ENCODE measurements around the gene IFI27L1.

IFI27L1 gene, protein sequence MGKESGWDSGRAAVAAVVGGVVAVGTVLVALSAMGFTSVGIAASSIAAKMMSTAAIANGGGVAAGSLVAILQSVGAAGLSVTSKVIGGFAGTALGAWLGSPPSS

DNA sequence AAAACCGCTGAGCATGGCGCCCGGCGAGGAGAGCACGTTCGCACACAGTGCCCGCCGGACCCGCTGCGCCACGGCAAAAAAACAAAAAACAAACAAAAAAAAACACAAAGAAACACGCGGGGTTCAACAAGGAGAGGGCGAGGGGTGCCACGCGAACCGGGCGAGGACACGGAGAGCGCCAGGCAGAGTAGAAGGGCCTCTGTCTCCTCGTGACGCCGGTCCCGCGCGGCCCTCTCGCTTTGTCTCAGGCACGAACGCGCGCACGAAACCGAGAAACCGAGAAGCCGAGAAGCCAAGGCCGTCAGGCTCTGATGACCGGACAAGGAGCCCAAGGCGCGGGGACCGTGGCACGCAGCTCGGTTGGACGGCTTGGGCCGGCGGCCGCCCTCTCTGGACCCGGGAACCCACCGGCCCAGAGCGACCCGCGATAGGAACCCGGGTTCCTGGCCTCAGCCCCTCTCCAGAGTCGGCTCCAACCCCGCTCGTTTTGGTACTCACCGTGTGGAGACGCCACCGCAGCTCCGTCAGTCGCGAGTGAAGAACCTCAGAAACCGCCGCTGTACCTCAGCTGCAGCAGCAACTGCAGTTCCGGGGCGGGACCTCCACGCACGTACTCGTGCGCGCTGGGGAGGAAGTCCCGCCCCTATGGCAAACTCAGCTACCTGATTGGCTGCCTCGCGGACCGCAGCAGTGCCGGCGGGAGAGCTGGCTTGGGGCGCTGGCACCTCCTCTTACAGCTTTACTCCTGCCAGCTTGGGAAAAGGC lies at the start of gene IFI27L1, which contains the start of gene DDX24:
Gene IFI27L1 (plus strand): TSS at position 690 of the 765 bp plus-strand sequence. CDS start 15,628 bp downstream, outside the sequence.
Gene DDX24 (minus strand): TSS at position 582 of the 765 bp plus-strand sequence. CDS start 1,460 bp downstream, outside the sequence.
- DNase-seq = peak; percentile 87

DNA sequence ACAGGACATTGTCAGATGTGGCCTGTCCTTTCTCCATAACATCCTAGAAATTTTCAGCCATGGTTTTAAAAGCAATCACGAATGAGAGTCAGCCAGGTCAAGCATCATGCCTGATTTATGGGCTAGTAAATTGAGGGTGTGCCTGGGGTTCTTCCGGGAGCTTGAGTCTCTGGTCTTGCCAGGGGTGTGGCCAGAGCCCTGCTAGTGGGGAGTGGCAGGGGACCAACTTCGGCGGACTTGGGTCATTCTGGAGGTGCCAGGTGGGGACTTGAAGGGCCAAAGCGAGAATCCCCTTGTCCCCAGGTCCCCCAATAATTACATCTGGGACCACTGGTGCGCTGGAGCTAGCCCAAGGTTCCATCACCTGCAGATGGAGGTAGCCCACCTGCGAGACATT lies 49.2 kb upstream of the IFI27L1 start:
- no peak for DNase-seq

DNA sequence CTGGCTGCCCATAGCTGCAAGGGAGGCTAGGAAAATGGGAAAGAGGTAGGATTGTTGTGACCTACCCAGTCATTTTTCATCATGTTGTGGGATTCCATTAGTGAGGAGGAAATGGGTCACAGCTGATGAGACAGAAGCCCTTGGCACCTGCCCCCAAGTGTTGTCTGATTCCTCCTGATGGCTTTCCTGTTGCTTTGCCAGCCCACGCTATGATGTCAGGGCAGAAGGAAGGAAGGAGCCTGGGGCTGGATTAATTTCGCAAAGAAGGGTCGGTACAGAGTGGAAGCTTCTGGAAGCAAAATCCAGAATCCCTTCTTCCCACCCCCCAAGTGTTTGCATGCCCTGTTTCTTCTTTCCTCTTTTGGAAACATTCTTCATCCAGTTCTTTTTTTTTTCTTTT lies 46.2 kb upstream of the IFI27L1 start:
- DNase-seq = no peak

DNA sequence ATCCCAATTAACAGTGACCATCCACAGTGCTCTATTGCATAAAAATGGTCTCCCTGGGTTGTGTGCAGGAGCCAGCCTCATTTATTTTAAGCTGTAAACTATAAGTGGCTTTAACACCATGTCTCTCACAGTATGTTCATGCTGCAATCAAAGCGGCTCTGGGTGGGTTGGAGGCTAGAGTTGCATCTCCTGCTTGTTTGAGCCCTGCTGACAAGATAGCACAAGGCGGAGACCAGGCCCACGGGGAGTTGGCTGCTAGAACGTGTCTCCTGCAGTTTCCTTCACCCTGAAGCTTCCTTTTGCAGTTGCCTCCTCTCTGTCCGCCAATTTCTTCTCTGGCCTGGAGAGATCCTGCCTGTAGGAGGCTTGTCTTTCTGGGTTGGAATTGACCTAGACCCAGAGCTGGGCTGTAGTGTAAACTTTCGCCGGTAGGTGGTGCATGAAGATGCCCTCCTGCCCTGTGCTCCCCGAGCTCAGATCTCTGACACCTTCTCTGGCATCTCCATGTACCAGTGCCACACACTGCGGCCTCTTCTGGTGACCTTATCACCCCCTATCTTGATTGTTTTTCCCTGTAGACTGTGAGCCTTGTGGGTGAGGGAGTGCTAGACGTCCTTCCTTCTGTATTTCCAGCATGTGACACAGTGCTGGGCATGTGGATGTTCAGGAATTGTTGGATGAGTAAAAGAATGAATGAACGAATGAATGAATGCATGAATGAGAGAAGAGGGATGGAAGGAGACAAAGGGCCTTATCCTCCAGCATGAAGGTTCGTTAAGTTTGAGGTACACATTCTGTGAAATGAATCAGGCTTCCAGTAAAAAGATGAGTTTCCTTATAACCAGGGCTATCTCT lies 44.6 kb upstream of the IFI27L1 start:
- no peak for DNase-seq

DNA sequence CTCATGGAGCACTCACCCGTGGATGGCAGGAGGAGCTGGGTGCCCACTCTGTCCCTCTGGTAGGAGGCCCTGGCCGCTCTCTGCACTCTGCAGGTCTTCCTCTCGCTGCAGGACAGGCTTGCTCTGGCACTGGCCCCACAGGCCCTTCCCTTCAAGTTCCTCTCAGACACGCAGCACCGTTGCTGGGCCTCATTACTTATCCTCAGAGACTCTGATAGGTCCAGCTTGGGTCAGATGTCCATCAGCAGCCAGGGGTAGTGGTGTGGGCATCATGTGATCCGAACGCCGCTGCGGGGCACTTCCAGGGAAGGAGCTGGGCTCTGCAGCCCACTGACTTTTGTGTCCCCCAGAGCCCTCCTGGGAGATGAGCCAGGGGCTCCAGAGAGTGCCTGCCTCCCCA lies 43.2 kb upstream of the IFI27L1 start:
- no peak for DNase-seq

DNA sequence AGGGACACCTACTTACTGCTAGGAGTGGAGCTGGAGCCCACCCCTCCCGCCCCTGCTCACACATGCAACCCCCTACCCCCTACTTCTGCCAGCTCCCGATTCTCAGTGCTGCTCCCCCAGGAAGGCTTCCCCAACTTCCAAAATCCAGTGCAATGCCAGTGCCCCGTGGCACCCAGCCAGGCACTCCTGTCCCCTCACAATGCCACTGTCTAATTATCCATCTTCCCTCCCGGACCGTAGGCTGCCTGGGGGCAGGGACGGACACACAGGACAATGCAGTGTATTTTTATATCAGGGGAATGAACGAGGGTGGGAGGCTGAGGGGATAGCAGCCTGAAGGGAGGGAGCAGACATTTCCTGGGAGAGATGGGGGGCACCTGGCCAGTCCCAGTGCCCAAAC lies 42.6 kb upstream of the IFI27L1 start:
- DNase-seq = no peak

DNA sequence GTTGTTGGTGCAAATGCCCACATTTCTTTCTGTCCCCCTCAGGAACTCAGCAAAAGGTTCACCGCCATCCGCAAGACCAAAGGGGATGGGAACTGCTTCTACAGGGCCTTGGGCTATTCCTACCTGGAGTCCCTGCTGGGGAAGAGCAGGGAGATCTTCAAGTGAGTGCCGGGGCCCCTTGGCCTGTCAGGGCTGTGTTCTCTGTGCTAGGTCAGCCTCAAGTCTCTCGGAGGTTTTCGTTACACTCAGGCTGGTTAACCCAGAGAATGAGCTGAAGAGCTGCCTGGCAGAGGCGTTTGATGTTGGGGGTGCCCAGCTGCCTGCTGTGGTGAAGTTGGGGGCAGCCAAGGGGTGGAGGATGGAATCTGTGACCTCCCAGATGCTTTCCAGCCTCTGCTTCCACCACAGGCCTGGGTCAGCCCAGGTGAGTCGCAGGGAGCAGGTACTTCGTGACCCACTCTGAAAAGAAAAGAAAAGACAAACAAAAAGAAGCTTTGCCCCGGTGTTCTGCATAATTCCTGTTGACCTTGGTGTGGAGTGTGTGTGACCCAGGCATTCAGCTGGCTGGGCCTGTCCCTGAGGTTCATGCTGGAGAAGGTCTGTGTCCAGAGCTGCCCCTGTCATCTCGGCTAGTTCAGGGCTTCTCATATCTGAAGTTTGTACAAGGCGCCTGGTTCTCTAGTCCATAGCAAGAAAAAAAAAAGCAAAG lies 42.0 kb upstream of the IFI27L1 start:
- no peak for DNase-seq

DNA sequence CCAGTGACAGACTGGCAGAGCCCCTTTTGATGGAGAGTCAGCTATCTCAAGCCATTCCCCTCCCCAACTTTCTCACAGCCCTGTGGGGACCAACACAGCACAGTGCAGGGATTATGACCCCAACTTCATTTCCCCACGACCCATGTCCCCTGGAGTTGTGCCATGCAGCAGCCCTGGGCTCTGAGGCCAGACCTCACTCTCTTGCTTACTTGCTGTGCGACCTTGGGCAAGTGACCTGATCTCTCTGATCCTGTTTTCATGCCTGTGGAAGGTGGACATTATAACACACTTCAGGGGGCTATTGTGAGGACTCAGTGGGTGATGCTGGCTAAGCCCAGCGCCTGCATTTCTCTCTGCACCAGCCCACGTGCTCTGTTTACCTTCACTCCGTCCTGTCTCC lies 40.9 kb upstream of the IFI27L1 start:
- no peak for DNase-seq

DNA sequence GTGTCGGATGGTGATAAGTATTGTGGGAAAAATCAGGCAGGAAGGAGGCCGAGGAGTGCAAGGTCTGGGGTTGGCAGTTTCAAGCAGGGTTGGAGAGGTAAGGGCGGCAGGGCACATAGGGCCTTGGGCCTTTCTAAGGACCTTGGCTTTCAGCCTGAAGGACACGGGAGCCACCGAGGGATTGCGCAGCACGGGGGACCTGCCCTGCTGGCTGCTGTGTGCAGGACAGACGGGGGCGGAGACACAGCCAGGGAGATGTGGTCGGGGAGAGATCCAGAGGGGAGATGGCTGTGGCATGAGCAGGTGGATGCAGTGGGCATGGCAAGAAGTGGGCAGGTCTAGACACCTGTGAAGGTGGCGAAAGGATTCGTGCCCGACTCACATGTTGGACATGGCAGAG lies 40.3 kb upstream of the IFI27L1 start:
- DNase-seq = no peak

DNA sequence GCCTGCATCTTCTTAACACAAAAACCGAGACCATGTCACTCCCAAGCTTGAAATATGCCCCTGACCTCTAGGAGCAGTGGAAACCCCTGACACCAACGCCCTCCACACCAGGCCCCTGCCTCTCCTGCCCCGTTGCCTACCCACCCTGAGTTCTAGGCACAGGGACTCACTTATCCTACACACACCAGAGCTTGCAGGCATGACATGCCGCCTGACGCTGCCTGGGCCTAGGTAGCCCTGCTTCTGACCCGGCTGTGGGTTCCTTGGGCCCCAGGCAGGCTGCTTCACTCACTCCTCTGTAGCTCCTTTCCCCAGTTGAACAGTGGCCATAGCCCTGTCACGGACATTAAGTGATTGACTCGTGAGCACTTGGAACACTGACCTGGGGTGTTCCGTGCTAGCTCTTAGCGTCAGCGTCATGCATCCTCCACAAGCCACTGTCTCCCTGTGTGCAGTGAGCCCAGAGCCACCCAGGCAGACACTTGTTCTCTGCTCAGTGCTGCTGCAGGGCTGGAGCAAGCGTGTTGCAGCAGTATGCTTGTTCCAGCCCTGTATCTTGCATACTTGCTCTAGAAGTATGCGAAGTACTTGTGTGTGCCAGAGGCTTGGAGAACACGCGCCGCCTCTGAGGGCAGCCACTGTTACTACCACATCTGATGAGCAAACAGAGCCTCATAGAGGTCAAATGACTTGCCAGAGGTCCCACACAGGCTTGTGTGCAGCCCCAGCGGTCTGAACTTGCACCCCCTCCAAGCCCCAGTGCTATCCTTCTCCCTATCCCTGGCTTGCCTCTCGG lies 39.4 kb upstream of the IFI27L1 start:
- DNase-seq = no peak

DNA sequence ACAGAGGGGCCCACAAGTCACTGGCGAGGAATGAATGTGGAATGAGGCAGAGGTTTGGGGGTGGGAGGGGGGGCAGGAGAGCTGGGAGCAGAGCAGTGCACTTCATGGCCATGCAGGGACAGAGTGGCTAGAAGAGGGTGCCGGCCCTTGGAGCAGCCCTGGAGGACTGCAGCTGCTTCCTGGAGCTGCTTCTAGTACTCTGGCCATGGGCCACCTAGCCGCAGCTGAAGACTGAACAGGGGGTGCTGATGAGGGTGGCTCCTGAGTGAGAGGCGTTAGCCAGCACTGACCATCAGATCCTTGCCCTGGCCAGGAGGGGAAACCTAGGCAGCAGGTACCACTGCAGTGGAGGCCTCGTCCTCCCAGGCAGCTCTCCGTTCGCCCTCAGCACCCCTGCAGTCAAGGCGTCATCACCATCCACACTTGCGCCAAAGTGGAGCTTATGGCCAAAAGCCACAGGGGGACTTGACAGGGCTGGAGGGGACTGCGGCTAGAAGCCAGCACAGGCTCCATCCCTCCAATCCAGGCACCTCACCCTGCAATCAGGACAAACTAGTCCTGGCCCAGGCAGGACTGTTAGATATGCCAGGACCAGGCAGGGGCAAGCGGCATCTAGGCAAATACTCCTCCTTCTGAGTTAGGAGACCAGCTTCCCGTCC lies 38.5 kb upstream of the IFI27L1 start:
- DNase-seq = no peak

DNA sequence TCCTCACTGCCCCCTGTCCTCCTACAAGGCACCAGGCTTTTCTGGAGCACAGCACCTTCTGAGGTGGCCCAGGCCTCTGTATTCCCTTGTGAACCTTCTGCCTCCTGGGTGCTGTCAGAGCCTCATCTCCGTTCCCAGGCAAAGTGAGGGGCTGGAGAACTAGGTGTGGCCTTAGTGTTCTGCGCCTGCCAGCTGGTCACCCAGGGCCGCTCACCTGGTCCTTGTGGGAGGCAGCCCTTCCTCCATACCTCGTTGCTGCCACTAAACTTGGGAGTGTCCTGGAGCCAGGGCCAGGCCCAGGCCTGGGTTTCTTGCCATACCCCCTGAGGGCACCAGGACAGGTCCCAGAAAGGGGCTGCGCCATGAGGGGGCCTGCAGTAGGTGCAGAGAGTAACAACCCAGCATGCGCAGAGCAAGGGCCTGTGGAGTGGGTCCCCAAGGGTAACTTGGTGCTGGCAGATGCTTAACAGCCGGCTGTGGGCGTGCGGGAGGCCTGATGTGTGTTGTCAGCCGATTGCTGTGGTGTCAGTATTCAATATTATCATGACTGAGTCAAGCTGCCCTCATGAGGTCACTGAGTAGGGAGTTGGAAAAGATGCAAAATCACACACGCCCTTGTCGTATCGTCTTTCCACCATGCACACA lies 37.9 kb upstream of the IFI27L1 start:
- DNase-seq = no peak

DNA sequence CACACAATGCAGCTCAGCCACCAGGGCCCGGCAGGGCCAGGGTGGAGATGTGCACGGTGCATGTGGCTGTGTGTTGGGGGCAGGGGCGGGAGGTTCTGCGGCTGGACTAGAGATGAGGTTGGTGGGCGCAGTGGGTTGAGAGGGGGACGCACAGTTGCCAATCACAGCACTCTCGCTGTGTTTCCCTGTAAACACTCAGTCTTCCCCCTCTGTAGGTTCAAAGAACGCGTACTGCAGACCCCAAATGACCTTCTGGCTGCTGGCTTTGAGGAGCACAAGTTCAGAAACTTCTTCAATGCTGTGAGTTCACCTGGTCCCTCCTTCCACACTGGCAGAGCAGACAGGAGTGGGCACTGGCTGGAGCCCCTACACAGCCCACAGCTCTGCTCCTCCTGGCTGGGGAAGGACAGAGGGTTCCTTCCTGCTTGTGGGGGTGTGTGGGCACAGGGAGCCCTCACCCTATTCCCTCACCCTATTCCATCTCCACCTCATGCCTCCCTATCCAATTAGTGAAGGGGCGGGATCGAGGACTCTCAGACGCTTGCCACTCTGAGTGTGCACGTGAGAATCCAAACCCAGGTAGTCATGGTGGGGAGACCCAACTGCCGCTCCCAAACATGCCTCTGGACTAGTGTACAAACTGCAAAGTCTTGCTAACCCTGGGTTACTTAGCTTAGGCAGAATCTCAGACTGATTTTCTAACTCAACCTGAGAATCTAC lies 37.2 kb upstream of the IFI27L1 start:
- DNase-seq = no peak

DNA sequence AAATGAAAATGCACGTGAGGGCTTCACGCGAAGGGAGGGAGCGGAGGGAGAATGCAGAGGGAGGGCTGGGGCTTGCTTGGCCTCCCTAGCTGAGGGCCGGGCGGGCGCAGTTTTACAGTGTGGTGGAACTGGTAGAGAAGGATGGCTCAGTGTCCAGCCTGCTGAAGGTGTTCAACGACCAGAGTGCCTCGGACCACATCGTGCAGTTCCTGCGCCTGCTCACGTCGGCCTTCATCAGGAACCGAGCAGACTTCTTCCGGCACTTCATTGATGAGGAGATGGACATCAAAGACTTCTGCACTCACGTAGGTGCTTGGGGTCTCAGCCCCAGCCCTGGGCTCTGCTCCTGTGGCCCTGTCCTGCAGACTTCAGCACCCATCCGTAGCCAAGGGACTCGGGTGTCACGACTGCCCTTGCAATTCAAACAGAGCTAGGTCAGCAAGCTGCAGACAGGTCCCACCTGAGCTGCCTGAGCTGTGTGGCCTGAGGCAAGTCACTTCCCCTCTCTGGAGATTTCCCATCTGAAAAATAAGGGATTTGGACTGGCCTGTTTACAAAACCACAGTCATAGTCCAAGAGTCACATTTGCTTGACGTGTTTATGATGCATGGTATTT lies 36.5 kb upstream of the IFI27L1 start:
- DNase-seq = no peak

DNA sequence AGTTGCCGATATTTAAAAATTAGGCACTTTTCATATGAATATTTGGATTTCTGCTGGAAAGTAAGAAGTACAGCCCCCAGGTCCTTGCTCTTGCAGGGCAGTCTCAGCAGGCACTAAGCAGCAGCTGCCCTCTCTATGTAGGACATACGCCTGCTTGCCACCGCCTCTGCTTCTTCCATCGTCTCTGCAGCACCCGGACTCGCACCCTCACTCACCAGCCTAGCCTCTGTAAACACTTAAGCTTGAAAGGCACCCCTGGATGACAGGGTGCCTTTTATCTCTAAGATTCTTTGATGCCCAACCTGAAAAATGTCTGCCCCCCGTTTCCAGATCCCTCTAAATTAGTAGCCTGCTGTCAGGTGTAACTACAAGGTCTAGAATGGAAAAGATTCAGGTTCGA lies 36.0 kb upstream of the IFI27L1 start:
- no peak for DNase-seq

DNA sequence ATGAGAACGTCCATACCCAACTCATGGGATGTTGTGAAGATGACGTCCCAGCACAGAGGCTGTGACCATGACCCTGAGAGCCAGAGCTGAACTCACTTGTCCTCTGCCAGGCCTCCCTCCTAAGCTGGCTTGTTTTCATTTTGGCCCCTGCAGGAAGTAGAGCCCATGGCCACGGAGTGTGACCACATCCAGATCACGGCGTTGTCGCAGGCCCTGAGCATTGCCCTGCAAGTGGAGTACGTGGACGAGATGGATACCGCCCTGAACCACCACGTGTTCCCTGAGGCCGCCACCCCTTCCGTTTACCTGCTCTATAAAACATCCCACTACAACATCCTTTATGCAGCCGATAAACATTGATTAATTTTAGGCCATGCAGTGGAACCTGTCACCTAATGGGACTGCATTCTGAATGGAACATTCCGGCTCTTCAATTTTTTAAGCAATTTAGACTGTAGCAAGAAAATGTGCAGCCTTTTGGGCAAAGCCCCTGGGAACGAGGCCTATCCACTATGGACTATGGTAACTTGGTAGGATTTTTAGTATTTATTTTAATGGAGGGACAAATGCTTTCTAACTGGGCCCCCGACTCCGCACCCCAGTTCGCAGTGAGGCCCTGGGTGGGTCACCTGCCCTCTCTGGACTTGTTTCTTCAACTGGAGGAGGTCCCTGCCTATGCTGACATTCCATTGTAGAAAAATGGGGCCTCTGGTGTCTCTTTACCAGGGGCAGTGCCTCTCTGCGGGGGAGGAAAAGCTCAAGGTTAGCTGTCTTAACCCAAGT lies 35.4 kb upstream of the IFI27L1 start:
- no peak for DNase-seq

DNA sequence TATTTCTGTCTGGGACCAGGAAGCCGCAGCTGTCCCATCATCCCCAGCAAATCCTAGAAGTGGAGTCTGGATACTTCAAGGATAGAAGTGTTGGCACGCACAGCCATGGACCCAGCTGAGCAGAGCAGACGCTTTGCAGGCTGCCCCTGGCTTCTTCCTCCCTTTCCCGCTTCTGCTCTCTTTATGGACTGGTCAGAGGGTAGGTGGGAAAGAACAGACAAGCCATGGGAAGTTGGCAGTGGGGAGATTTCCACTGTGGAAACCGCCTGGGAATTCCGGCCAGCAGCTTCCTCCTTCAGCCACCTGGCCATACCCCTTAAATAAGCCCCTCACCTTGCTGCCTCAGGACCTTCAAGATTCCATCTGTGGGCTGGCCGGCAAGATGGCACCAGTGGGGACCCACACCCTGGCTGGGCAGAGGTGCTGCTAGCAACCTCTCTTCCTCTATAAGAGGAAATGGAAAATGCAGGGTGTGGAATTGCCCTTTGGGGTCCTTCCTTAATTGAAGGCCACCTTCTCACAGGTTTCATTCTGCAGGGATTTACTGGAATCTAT lies 34.3 kb upstream of the IFI27L1 start:
- DNase-seq = no peak

DNA sequence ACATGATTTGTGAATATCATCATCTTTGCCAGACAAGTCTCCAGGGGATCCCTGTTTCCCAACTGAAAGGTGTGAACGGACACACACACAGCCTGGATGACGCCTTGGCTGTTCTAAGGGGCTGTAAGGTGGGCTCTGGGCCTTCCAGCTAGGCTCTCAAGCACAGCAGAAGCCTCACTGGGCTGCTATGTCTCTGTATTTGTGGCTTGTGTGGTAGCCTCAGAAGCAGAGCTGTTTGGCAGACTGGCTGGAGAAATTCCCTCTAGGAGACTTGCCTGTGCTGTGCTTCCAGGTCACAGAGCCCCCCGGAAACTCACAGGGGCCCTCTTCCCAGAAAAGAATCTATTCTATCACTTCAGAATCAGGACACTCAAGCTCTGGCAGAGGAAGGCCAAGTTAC lies 33.5 kb upstream of the IFI27L1 start:
- DNase-seq = no peak

Data from NCI-H1048 (cell line).